IPS DF 6.9 (cell line): ENCODE data around the gene PLPP7.
A peak's percentile ranks its signal among the peaks of the same experiment; 100 is the strongest.

ENCODE experiments used
- DNase-seq: peaks from one replicate; pipeline ENCODE4 v3.0.0-alpha.2; 2013; ENCODE audit warnings: low read depth, low spot score
- H3K27ac ChIP-seq: one replicate; pipeline ENCODE4 v1.5.1; 2013; ENCODE audit warnings: low read length, control low read depth
- H3K27me3 ChIP-seq: 2 replicates; pipeline ENCODE4 v1.6.1; 2013; ENCODE audit warnings: mild to moderate bottlenecking, low read length; ENCODE audit not compliant: control insufficient read depth, insufficient read depth
- H3K36me3 ChIP-seq: 2 replicates; pipeline ENCODE4 v1.6.1; 2013; ENCODE audit warnings: low read length; ENCODE audit not compliant: control insufficient read depth, insufficient read depth
- H3K4me1 ChIP-seq: 2 replicates; pipeline ENCODE4 v1.6.1; 2013; ENCODE audit warnings: low read length; ENCODE audit not compliant: control insufficient read depth, insufficient read depth
- H3K4me3 ChIP-seq: 2 replicates; pipeline ENCODE4 v1.5.1; 2013; ENCODE audit warnings: mild to moderate bottlenecking, low read length
- H3K9me3 ChIP-seq: 2 replicates; pipeline ENCODE4 v1.6.1; 2013; ENCODE audit warnings: low read length, inconsistent platforms; ENCODE audit not compliant: control insufficient read depth, insufficient read depth
- WGBS: extraction: QIAGEN DNeasy Blood & Tissue Kit; methylation state at CpG from one replicate; pipeline ENCODE4 v1.1.7; 2013; ENCODE audit warnings: mixed read lengths, missing lambda C conversion rate; ENCODE audit not compliant: insufficient read length, insufficient coverage; 5-methylcytosine and 5-hydroxymethylcytosine counted together

PLPP7 gene

GRCh38 chr9:131276891-131277286 is 12.6 kb upstream of the PLPP7 start:
- Histone ChIP-seq H3K27ac (no peak overlapping the region), H3K4me3 (peak overlapping the region; percentile 52; the same call in 1 of the 2 replicates)

GRCh38 chr9:131277287-131277909 is 12.1 kb upstream of the PLPP7 start:
- Histone ChIP-seq H3K9me3 (no peaks in the 10 kb centered on the region), H3K4me3 (peak overlapping the region; percentile 52), H3K27me3 (peaks cover 13% of the 10 kb centered on the region; the same call in 1 of the 2 replicates), H3K36me3 (no peaks in the 10 kb centered on the region; the same call in 1 of the 2 replicates), H3K4me1 (peaks cover 5% of the 10 kb centered on the region), H3K27ac (no peak overlapping the region)
- DNase-seq, result no peak
- no CpG with 5 or more reads among the region's 78 CpGs for WGBS

More at GRCh38 chr9:131276891-131277286, 12.6 kb upstream of the PLPP7 start:
- Histone ChIP-seq H3K36me3 (no peaks in the 10 kb centered on the region; the same call in 1 of the 2 replicates), H3K9me3 (no peaks in the 10 kb centered on the region), H3K4me1 (peaks cover 3% of the 10 kb centered on the region; the same call in 1 of the 2 replicates), H3K27me3 (peaks cover 8% of the 10 kb centered on the region; the same call in 1 of the 2 replicates)
- DNase-seq, result no peak
- no CpG with 5 or more reads among the region's 60 CpGs for WGBS

GRCh38 chr9:131277910-131278701 is 11.4 kb upstream of the PLPP7 start:
- DNase-seq, result peak; percentile 74
- no peaks in the 10 kb centered on the region for H3K9me3 ChIP-seq
- no CpG with 5 or more reads among the region's 59 CpGs for WGBS
- H3K27ac ChIP-seq, result no peak overlapping the region
- H3K27me3 ChIP-seq, result peaks cover 13% of the 10 kb centered on the region; the same call in 1 of the 2 replicates
- H3K4me1 ChIP-seq, result peaks cover 5% of the 10 kb centered on the region
- H3K36me3 ChIP-seq, result no peaks in the 10 kb centered on the region; the same call in 1 of the 2 replicates
- peak overlapping the region; percentile 52; the same call in 1 of the 2 replicates for H3K4me3 ChIP-seq

- no peak for DNase-seq
- H3K36me3 ChIP-seq, result no peaks in the 10 kb centered on the region; the same call in 1 of the 2 replicates
- peaks cover 8% of the 10 kb centered on the region for H3K4me1 ChIP-seq
- H3K27me3 ChIP-seq, result peaks cover 13% of the 10 kb centered on the region; the same call in 1 of the 2 replicates
- no peak overlapping the region for H3K4me3 ChIP-seq
- no peak overlapping the region for H3K27ac ChIP-seq
- WGBS, result no CpG with 5 or more reads among the region's 10 CpGs
- H3K9me3 ChIP-seq, result no peaks in the 10 kb centered on the region
Observed at GRCh38 chr9:131278702-131279111, 10.8 kb upstream of the PLPP7 start.

GRCh38 chr9:131279196-131279862 is 10.2 kb upstream of the PLPP7 start:
- peaks cover 8% of the 10 kb centered on the region for H3K4me1 ChIP-seq
- WGBS, result no CpG with 5 or more reads among the region's 11 CpGs

GRCh38 chr9:131279863-131280570 is 9.5 kb upstream of the PLPP7 start:
- H3K4me3 ChIP-seq, result no peak overlapping the region
- no peaks in the 10 kb centered on the region for H3K9me3 ChIP-seq
- no peak for DNase-seq
- H3K36me3 ChIP-seq, result no peaks in the 10 kb centered on the region; the same call in 1 of the 2 replicates
- H3K27me3 ChIP-seq, result peaks cover 13% of the 10 kb centered on the region; the same call in 1 of the 2 replicates
- H3K4me1 ChIP-seq, result peaks cover 8% of the 10 kb centered on the region
- no peak overlapping the region for H3K27ac ChIP-seq
- WGBS, result no CpG with 5 or more reads among the region's 19 CpGs

More at GRCh38 chr9:131279196-131279862, 10.2 kb upstream of the PLPP7 start:
- no peaks in the 10 kb centered on the region; the same call in 1 of the 2 replicates for H3K36me3 ChIP-seq
- no peaks in the 10 kb centered on the region for H3K9me3 ChIP-seq
- no peak overlapping the region for H3K27ac ChIP-seq
- H3K4me3 ChIP-seq, result no peak overlapping the region
- peaks cover 13% of the 10 kb centered on the region; the same call in 1 of the 2 replicates for H3K27me3 ChIP-seq
- DNase-seq, result no peak

GRCh38 chr9:131280660-131281059 is 8.9 kb upstream of the PLPP7 start:
- Histone ChIP-seq H3K9me3 (no peaks in the 10 kb centered on the region), H3K36me3 (no peaks in the 10 kb centered on the region; the same call in 1 of the 2 replicates), H3K4me1 (peaks cover 8% of the 10 kb centered on the region), H3K27me3 (peaks cover 13% of the 10 kb centered on the region; the same call in 1 of the 2 replicates), H3K27ac (no peak overlapping the region), H3K4me3 (no peak overlapping the region)
- DNase-seq, result no peak
- WGBS, result no CpG with 5 or more reads among the region's 3 CpGs

GRCh38 chr9:131281119-131281965 is 8.2 kb upstream of the PLPP7 start:
- WGBS, result no CpG with 5 or more reads among the region's 17 CpGs
- Histone ChIP-seq H3K27me3 (peaks cover 7% of the 10 kb centered on the region; the same call in 1 of the 2 replicates), H3K9me3 (no peaks in the 10 kb centered on the region), H3K27ac (no peak overlapping the region), H3K4me3 (no peak overlapping the region), H3K36me3 (no peaks in the 10 kb centered on the region; the same call in 1 of the 2 replicates), H3K4me1 (peaks cover 8% of the 10 kb centered on the region)
- no peak for DNase-seq

GRCh38 chr9:131282175-131282574 is 7.3 kb upstream of the PLPP7 start:
- DNase-seq, result no peak
- peak overlapping the region; percentile 51; the same call in 1 of the 2 replicates for H3K4me3 ChIP-seq
- H3K36me3 ChIP-seq, result no peaks in the 10 kb centered on the region
- H3K27ac ChIP-seq, result no peak overlapping the region
- peaks cover 6% of the 10 kb centered on the region; the same call in 1 of the 2 replicates for H3K27me3 ChIP-seq
- WGBS, result 100% methylated on average over 3 of the region's 4 CpGs
- H3K4me1 ChIP-seq, result peaks cover 8% of the 10 kb centered on the region
- H3K9me3 ChIP-seq, result no peaks in the 10 kb centered on the region
